ENCODE data around the gene GTF2F2.

DNA sequence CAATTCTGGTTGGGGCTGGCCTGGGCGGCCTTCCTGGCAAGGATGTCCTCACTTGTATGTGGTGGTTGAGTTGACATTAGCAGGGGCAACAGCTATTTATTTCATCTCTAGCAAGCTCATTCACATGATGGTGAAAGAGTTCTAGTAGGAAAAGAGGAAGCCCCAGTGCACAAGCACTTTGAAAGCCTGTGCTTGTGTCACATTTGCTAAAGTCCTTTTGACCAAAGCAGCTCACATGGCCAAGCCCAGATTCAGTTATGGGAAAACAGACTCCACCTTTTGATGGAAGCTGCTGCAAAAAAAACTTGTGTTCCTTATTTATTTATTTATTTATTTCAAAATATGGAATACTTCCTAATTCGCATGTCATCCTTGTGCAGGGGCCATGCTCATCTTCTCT lies 17.2 kb downstream of the GTF2F2 start:
- no peak for TF ChIP-seq POLR2AphosphoS5 (IDR thresholded peaks at IDR 0.05; ENCODE audit: low read depth, low read length)
- TF ChIP-seq, protein P1, sequence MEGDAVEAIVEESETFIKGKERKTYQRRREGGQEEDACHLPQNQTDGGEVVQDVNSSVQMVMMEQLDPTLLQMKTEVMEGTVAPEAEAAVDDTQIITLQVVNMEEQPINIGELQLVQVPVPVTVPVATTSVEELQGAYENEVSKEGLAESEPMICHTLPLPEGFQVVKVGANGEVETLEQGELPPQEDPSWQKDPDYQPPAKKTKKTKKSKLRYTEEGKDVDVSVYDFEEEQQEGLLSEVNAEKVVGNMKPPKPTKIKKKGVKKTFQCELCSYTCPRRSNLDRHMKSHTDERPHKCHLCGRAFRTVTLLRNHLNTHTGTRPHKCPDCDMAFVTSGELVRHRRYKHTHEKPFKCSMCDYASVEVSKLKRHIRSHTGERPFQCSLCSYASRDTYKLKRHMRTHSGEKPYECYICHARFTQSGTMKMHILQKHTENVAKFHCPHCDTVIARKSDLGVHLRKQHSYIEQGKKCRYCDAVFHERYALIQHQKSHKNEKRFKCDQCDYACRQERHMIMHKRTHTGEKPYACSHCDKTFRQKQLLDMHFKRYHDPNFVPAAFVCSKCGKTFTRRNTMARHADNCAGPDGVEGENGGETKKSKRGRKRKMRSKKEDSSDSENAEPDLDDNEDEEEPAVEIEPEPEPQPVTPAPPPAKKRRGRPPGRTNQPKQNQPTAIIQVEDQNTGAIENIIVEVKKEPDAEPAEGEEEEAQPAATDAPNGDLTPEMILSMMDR (IDR thresholded peaks at IDR 0.05 in 2 of 3, conservative IDR thresholded peaks at IDR 0.05 in 1 of 3; ENCODE audit: borderline replicate concordance in 1 of 3, insufficient read depth in 1 of 3, low read depth in 2 of 3, low read length in 2 of 3), result no peak
- TF ChIP-seq, protein P2, sequence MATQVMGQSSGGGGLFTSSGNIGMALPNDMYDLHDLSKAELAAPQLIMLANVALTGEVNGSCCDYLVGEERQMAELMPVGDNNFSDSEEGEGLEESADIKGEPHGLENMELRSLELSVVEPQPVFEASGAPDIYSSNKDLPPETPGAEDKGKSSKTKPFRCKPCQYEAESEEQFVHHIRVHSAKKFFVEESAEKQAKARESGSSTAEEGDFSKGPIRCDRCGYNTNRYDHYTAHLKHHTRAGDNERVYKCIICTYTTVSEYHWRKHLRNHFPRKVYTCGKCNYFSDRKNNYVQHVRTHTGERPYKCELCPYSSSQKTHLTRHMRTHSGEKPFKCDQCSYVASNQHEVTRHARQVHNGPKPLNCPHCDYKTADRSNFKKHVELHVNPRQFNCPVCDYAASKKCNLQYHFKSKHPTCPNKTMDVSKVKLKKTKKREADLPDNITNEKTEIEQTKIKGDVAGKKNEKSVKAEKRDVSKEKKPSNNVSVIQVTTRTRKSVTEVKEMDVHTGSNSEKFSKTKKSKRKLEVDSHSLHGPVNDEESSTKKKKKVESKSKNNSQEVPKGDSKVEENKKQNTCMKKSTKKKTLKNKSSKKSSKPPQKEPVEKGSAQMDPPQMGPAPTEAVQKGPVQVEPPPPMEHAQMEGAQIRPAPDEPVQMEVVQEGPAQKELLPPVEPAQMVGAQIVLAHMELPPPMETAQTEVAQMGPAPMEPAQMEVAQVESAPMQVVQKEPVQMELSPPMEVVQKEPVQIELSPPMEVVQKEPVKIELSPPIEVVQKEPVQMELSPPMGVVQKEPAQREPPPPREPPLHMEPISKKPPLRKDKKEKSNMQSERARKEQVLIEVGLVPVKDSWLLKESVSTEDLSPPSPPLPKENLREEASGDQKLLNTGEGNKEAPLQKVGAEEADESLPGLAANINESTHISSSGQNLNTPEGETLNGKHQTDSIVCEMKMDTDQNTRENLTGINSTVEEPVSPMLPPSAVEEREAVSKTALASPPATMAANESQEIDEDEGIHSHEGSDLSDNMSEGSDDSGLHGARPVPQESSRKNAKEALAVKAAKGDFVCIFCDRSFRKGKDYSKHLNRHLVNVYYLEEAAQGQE (IDR thresholded peaks at IDR 0.05; ENCODE audit: low read depth), result no peak

Measured in HCT116 (cell line).